NCI-H1694 (cell line): ENCODE results near the gene RIT2.
"Not testable (repeated sequence)": the region's sequence is repeated elsewhere in the genome, so short reads cannot be mapped to it uniquely, and the experiment has no call there.

Experiments
- DNase-seq: peaks from one replicate; lab custom pipeline; 2025; lab: John Stamatoyannopoulos, UW

The RIT2 gene

DNA sequence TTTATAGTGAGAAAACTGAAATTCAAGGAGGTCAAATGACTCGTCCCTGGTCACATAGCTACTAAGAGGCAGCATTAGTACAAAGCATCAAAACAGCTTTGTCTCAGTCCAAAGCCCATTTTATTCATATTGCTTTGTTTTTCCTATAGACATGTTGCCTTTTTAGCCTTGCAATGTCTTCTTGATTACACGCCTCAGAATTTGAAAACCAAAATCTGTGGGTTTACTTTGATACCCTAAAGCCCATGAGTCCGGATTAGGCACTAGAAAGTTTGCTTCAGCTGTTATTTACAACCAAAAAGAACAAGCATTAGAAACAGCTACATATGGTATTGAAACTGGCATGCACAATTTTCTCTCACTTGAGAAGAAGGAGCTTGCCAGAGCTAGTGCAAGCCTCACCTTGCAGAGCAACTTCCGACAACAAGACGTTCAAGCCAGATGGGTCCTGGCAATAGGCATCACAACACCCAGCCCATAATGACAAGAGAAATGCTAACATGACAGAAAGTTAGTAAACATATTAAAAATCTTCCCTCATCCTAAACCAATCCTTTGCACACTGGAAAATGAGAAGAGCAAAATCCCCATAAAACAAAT, 276.8 kb downstream of the RIT2 start:
- DNase-seq = no peak

DNA sequence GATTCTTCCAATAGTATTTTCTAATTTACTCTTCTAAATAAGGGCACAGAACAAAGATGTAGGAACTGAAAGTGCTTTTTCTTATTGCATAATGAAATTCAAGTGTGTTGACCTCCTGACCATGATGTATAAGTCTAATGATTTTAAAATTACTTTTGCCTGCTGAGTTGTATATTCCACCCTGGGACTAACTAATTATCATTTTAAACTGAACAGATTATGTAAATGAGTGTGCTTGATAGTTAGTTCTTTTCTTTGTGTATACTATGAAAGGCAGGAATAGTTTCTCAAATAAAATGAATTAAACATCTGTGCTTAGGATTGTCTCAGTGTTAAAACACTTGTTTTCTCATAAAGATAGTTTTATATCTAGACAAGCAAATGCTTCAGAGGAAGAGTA, 284.5 kb downstream of the RIT2 start:
- DNase-seq = no peak

DNA sequence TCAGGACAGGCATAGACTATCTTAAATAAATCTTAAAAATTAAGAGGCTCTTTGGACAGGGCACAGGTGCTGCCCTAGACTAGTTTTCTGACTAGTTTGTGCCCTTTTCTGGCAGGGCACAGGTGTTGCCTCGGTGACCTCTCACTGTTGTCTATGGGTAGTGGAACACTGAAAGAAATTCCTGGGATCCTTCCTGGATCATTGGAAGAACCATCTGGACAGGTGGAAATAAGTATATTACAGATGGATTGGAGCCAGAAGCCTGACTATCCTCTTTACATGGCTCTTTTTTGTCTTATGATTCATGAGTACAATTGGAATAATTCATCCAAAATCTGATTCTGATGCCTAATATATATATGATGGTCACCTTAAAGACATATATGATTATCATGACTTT, 286.6 kb downstream of the RIT2 start:
- no peak for DNase-seq

- no peak for DNase-seq
These were observed 291.3 kb downstream of the RIT2 start for GRCh38 chr18:42824178-42824577.

- no peak for DNase-seq
These were observed 292.8 kb downstream of the RIT2 start for GRCh38 chr18:42822711-42823110.

DNA sequence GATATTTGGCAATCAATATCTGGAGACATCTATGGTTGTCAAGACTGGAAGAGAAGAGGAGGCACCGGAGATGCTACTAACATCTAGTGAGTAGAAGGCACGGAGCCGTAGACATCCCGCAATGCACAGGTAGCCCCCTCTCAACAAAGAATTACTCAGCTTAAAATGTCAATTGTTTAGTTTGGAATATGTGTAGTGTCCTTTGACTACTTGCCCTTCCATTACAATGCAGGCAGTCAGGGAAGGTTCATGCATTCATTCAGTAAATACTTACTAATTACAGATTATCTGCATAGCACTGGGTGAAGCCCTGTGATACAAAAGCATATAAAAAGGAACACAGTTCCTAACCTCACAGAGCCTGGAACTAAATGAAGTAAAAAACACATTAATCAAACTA, 294.0 kb downstream of the RIT2 start:
- no peak for DNase-seq

- DNase-seq = no peak
These were observed 300.9 kb downstream of the RIT2 start for GRCh38 chr18:42814618-42815017.

- DNase-seq = no peak
These were observed 301.3 kb downstream of the RIT2 start for GRCh38 chr18:42814184-42814583.

DNA sequence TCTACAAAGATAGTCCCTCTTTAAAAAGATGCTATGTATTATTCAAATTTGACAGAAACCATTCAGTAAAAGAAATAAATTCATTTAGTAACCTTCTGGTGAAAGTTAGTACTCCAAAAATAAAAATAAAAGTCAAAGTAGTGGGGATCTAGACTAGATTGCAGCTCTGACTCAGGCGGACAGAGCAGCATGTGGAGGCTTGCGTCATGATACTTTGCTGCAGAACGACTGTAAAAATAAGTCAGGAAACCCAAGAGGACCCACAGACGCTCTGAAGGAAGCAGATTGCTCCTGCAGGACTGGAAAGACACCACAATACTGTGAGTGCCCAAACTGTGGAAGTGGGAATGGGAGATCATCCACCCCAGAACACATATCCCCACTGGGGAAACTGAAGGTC, 301.9 kb downstream of the RIT2 start:
- DNase-seq = no peak

- DNase-seq = no peak
These were observed 307.6 kb downstream of the RIT2 start for GRCh38 chr18:42807887-42808286.

GRCh38 chr18:42801706-42802105, 313.8 kb downstream of the RIT2 start:
- no peak for DNase-seq

DNA sequence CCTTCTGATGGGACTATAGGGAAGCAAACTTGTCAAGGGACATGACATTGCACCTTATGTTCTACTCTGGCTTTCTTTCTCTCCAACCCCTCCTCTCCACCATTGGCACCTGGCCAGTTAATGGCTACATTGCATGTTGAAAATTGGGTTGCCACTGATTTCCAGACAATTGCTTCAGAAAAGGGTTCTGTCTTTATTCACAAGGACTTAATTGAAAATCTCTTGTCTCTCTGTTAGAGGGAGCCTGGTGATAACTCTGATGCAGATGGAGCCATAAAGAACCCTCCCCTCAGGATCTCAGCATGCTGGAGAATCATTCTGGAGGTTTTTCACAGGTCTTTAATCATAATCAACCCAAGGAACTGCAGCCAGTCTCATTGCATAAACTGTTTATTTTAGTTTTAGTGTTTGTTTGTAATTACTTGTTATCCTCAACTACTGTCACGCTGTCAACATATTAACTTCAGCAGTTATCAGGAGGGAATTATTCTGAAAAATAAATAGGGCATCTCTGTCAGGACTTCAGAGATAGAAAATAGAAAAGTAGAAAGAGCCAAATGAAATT, 316.8 kb downstream of the RIT2 start:
- DNase-seq = no peak

DNA sequence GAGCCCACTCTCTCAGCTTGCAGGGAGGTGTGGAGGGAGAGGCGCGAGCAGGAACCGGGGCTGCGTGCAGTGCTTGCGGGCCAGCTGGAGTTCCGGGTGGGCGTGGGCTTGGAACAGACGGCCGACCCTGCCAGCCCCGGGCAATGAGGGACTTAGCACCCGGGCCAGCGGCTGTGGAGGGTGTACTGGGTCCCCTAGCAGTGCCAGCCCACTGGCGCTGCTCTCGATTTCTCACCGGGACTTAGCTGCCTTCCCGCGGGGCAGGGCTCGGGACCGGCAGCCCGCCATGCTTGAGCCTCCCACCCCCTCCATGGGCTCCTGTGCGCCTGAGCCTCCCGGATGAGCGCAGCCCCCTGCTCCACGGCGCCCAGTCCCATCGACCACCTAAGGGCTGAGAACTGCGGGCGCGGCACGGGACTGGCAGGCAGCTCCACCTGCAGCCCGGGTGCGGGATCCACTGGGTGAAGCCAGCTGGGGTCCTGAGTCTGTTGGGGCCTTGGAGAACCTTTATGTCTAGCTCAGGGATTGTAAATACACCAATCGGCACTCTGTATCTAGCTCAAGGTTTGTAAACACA, 320.2 kb downstream of the RIT2 start:
- not testable (repeated sequence) for DNase-seq

DNA sequence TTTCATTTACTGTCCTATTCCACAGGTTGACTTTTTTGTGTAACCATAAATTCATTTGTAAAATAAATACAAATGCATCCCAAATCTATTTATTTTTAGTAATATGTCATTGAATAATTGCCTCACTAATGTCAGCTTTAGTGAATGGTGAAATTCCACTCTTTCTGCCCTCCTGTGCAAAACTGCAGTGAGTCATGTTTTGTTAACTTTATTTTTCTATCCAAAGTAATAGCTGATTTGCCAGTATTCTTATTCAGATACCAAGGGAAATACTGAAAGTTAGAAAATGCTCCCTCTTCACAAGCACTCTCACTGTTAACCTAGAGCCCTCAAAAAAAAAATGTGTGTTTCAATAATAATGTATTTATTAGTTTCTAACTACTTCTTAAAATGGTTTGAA, 322.8 kb downstream of the RIT2 start:
- DNase-seq = no peak

- DNase-seq = no peak
These were observed 330.9 kb downstream of the RIT2 start for GRCh38 chr18:42784632-42785031.

- DNase-seq = no peak
These were observed 332.6 kb downstream of the RIT2 start for GRCh38 chr18:42782929-42783328.

- peak; percentile 54 for DNase-seq
These were observed 334.1 kb downstream of the RIT2 start for GRCh38 chr18:42781298-42781815.

DNA sequence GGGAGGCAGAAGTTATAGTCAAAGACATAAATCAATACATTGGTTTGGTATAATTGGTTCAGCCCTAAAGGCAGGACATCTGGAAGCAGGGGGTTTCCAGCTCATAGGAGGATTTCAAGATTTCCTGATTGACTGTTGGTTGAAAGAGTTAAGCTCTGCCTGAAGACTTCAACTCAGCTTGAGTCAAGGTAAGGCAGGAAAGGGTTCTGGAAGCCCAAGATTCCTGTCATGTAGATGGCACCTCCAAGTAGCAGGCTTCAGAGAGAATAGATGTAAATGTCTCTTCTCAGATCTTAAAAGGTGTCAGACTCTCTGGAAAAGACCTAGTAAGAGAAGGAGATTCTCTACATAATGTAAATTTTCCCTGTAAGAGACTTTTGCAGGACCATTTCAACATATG, 335.3 kb downstream of the RIT2 start:
- no peak for DNase-seq

DNA sequence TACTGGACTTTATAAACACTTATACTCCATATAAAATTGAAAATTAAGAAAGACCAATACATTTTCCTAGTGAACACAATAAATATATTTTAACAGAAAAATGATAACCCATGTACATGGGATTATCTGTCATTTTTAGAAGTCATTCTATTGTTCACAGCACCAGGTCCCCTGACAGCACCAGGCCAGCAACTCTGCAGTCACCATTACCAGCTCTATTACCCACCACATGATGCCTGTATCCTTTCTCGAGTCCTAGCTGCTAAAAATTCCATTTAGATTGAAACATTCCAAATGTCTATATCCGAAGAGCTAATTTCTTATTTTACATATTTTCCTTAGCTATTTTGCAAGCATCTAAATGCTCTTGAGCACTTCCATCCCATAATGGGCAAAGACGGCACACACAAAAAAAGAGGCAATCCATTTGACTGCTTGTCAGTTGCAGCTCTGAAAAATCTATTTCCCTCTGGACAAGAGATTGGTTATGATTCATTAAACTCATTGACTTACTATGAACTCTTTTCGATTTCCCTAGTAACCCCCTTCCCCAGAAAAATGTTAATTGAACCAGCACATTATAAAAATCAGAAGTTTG, 336.9 kb downstream of the RIT2 start:
- no peak for DNase-seq

- peak; percentile 1 for DNase-seq
These were observed 337.5 kb downstream of the RIT2 start for GRCh38 chr18:42778024-42778423.

DNA sequence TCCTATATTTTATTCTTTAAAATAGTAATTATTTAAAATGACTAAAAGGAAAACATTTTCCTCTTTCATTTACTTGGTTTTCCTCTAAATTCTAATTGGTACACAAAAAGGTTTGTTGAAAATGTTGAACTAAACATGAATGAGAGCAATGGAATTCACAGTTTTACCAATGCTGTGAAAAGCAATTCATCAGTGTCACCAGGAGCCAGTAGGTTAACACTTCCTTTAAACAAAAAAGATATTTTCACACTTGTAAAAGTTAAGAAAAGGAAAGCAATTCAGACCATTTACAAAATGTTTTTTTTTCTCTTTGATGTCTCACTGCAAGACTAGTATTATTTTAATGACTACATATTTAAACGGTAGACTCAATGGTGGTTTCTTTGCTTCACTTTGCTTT, 341.6 kb downstream of the RIT2 start:
- no peak for DNase-seq

DNA sequence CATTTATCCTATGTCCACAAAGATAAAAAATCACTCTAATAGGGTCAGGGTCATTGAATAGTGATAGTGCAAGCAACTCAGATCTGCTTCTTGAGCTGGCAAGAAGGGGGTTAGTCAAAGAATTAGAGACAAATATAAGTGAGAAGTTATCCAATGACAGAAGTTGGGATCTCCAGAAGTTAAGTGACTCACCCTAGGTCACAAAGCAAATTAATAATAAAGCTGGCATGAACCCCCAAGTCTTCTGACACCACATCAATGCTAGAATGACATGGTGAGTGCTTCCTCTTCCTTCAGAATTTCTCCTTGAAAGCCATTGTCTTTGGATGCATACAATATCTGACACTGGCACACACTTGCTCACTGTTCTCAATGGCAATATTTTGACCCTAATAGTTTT, 343.5 kb downstream of the RIT2 start:
- DNase-seq = no peak

GRCh38 chr18:42765302-42765701, 350.2 kb downstream of the RIT2 start:
- DNase-seq = no peak
